Germinal center (tissue), 1 donor: ENCODE data around the gene DSN1.

Experiments
- DNase-seq: peaks from one replicate; pipeline ENCODE4 v3.0.0; 2012; ENCODE audit warnings: mixed read lengths, low spot score

DSN1 gene

DNA sequence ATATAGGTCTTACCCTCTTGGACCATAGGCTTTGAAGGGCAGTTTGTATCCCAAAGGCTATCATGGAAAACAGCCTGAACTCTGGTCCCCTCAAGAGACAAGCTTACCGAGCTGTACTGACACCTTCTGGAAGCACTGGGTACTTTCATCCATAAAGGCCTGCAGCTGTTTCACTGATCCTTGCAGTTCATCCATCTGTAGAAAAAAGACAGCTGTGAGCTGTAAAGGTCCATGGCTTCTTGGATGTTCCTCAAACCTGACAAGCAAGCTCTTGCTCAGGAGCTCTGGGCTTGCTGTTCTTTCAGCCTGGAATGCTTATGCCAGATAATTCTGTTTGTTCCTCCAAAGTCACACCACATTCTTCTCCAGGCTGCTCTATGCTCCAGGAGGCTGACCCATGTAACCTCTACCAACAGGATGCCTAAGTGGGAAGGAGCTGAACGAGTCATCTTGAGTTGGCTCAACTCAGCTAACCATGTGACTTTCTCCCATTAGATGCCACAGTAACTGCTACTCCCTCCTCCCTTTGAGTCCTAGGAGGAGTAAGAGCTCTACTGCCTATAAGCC lies 18.8 kb downstream of the DSN1 start:
- peak; percentile 64 for DNase-seq

DNA sequence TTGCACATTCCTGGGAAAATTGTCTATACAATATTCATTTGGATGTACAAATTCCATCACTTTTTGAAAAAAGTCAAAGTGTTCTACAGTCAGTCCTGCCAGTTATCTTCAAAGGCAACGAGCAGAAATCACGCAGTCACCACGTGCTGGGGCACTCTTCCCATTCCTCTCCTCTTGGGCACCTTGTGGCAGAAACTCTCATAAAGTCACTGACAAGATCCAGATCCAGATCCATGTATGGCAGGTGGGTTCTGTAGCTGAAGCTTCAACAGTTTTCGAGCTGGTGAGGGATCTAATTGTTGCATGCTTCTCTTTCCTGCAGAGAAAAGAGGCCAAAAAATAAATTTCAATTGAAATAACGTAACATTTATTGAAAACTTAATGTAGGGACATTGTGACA lies 21.0 kb downstream of the DSN1 start:
- DNase-seq: no peak

DNA sequence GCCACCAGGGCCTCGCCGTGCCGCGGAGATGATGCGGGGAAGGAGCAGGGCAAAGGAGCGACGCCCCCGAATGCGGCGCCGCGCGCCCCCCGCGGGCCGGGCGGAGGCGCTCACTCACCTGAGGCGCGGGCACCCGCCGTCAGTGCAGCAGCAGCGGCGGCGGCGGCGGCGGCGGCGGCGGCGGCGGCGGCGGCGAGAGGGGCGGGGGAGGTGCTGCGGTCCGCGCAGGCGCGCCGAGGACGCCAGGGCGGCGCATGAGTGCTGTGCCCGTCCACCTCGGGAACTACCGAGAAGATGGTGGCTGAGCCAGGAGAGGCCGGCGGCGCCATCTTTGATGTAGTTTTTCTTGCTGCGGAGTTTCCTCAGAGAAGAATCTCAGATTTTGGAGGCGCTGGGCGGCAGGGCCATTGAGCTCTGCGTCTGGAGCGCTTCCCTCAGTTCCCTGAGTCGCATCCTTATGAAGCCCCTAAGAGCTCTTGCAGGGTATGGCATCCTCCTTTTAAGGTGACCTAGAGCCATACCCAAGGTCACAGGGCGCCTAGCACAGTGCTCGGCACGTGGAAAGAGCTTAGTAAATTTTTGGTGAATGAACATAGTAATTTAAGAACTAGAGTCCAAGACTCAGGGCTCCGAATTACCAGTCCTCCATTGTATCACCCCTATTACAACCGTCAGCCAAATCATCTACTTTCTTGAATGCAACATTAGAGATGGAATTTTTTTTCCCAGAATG lies 27.5 kb downstream of the DSN1 start, which contains the start of gene NDRG3:
Gene NDRG3, minus strand, starts transcription at position 164 of the 733 bp plus-strand sequence. CDS start 24,355 bp downstream, outside the sequence.
- peak; percentile 97 for DNase-seq

DNA sequence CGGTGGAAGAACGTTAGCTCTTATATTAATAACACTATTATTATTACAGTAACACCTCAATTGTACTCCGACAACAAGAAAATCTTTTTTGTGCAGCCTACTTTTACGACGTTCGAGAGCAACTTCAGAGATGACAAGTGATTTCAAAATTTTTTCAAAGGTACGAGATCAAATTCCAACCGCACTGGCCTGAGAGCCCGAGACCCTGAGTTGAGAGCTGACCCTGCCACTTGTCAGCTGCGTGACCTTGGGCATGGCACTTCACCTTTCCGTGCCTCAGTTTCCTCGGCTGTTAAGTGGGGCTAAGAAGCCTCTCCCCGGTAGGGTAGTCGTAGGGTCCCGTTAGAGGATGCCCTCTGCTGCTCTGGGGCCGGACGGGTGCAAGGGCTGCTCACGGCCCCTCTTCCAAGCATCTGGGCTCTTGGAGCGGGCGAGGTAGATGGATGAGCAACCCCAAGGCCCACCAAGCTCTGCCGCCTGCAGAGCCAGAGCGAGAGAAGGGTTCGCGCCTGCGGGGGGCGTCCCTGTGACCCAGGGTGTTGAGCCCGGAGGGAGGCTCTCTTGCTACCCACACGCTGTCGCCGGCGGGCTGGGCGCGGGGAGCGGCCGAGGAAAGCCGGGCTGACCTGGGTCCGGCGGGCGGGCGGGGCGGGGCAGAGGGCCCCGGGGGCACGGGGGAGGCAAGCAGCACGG lies 28.2 kb downstream of the DSN1 start:
- no peak for DNase-seq

DNA sequence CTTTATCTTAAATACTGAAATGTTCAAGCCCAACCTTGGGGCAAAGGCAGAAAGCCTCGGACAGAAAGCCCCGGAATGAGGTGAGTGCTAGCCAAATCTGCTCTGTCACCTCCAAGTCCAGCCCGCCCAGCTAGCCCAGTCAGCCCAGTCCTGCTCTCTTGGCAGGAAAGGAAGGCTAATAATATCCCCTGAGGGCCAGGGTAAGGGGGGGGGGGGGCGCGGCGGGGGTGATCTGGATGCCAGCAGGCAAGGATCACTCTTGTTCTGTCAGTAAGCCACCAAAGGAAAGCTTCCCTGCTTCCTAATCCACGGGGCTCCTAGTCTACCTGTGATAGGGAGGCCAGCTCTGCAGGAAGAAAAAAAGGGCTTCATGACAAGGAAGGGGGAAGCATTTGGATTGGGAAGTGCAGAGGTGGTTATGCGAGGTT lies 28.8 kb downstream of the DSN1 start:
- no peak for DNase-seq

DNA sequence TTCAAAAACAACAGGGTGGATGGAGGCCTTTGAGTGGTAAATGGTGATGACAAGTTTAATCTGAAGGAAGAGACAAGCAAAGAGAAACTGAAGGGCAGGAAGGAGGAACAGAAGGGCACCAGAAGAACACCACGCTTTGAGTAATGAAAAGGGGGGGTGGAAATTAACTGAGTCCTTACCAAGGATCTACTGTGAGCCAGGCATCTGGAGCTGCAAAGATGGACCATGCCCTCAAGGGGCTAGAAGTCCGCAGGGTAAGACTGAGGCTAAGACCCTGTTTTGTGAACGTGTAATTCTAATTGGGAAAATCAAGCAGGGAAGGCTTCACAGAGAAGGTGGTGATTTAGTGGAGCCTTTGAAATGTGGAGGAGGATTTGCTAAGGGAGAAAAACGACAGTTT lies 29.3 kb downstream of the DSN1 start:
- DNase-seq: no peak

DNA sequence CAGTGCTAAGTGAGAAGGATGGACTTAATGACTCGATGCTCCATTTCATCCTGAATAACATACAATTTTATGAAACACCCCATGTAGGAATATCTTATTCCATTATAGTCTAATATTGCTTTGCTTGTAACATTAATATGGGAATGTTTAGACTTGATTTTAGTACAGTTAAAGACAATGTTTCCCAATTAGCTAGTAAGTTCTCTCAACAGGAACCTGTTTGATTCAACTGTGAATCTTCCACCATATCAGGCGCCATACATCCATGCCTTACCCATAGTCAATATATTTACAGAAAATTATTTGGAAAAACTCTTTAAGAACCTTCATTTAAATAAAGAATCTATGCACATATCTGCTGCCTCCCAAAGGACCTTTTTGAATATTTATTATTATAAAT lies 31.0 kb downstream of the DSN1 start:
- no peak for DNase-seq

DNA sequence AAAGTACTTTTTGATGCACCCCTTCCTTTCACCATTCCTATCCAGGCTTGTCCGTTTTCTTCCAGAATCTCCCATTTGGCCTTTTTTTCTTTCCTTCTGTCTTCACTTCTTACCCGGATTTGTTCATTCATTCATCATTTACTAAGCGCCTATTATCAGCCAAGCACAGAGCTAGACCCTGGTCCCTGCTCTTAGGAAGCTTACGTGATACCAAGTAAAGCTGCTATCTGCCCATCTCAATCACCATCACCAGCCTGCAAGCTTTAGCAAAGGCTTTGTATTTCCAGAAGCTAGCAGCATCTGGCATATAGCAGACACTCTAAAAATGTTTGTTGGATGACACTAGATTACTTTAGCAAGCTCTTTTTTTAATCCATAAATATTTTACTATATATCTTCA lies 32.5 kb downstream of the DSN1 start:
- DNase-seq: no peak

DNA sequence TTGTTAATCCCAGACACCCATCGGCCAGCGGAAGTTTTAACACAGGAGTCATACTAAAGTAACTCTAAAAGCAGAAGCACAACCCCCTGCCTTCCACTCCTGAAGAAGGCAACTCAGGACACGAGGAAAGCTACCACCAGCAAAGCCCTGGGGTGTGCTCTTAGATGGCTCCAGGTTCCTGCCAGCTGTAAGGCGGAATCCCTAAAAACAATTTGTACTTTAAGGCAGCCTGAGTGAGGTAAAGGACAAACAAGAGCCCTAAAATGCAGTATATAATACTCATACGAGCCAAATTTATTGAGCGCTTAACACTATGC lies 36.4 kb downstream of the DSN1 start:
- no peak for DNase-seq

DNA sequence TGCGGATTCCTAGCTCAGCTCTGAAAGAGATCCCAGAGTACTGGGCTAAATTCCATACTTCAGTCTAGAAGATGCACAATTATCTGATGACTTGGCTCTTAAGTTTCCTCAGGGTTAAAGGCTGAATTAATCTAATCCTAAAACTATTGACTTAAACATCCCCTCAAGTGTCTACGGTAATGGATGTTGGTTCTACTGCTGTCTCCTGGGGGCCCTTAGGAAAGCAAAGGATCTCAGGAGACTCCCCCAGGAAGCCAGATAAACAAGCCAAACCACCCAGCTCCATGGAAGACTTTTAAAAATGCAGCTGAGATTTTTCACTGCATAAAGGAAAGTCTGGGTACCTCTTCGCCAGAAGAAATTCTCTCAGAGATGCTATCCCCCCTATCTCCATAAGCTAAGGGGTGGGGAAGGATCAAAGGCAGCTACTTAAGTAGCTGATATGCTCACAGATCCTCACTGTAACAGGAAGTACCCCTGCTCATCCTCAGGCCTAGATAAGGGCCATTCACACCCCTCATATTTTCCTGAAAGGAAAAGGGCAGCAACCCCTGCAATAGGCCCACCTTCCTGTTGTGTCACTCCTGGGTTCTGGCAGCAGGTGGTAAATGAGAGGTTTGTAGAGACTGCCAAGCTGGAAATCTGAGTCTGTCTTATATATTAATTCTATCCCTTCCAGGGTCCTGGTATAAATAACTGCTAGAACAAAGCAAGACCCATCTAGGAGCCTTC lies 36.9 kb downstream of the DSN1 start:
- no peak for DNase-seq

DNA sequence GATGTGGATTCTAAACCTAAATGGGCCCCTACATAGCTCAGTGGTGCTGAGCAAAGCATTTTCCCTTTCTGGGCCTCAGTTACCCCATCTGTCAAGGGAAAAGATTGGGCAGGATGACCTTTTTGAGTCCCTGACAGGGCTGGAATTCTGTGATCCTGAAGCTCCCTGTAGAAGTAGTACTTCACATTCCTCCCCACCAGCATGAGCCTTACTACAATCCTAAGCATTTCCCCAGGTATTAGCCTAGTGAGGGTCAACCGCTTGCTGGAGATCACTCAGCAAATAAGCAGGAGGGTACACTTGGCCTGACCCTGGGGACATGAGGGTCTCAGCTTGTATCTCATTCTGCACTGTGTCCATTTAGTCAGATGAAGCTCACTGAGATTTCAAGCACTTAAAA lies 41.1 kb downstream of the DSN1 start:
- DNase-seq: no peak

DNA sequence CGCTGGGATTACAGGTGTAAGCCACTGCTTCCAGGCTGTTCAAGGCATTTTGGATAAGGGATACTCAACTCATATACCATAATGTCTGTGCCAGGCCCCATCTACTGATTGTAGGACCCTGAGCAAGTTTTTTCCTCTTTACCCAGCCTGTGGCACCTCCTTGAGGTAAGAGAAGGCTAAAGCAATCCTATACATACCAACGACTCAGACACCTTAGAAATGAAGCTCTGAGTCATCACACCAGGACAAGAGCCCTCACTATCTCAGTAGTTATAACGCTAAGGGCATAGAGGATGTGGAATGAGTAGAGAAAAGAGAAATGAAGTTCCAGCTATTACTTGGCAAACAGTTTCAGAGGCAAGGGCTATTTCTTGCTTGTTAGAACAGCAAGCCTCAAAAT lies 44.6 kb downstream of the DSN1 start:
- DNase-seq: no peak

DNA sequence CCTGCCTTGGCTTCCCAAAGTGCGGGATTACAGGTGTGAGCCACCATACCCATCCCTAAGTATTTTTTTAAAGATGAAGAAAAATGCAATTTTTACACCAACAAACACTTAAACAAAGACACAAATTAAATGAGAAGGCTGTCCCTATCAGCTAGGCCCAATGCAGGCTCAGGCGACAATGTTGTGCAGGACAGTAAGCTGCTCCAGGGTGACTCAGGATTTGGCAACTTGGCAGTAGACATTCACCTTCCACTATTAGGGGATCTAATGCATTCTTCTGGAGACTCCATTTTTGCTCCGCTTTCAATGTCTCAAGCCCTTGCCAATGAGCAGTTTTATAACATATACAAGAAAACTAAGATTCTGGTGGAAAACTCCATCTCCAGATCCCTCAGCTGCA lies 47.4 kb downstream of the DSN1 start:
- DNase-seq: no peak

DNA sequence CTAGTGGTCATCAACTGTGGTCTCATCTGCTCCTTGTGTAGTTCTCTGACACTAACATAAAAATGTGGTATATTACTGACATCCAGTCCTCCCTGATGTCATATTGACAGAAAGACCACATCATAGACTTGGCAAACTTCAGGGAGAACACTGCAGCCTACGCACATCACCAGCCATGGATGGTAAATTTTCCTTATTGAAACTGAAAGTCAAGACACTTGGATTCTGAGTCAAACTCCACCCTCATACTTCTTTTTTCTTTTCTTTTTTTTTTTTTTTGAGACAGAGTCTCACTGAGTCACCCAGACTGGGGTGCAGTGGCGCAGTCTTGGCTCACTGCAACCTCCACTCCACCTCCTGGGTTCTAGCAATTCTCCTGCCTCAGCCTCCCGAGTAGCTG lies 53.1 kb downstream of the DSN1 start:
- DNase-seq: no peak

DNA sequence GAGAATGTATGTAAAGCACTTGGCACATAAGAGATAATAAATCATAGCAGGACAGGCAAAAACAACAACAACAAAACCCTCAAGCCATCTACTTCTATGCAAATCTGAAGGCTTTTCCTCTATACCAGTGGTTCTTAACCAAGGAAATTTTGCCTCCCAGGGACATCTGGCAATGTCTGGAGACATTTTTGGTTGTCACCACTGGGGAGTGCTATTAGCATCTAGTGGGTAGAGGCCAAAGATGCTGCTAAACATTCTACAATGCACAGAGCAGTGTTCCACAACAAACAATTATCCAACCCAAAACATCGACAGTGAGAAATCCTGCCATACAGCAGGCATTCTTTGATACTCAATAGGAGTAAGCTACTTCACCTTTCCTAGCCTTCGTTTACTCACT lies 55.9 kb downstream of the DSN1 start:
- no peak for DNase-seq

DNA sequence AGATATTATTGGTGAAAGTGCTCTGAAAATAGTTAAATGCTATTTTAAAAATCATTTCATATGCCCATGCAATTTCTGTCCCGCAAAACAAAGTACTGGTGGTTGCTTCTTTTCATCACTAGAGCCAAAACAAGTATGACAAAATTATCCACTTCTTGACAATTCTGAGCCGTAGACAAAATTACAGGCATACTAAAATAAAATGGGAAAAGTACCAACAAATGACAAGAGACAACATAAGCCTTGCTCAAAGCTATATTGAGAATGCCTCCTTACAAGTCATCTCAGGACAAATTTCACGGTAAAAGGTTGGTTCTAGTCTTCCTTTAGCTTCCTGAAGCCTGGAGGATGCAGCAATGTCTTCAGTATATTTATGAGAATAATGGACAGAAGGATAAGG lies 56.5 kb downstream of the DSN1 start:
- DNase-seq: no peak

DNA sequence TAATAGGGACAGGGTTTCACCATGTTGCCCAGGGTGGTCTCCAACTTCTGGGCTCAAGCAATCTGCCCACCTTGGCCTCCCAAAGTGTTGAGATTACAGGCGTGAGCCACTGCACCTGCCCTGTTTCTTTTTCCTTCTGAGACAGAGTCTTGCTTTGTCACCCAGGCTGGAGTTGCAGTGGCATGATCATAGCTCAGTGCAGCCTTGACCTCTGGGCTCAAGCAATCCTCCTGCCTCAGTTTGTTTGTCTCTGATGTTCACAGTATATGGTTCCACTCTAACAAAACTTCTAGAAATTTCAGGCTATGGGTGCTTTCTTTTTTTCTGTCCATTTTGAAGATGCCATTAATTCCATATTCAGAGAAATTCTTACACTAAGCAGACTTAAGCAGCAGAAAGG lies 60.8 kb downstream of the DSN1 start:
- DNase-seq: no peak

DNA sequence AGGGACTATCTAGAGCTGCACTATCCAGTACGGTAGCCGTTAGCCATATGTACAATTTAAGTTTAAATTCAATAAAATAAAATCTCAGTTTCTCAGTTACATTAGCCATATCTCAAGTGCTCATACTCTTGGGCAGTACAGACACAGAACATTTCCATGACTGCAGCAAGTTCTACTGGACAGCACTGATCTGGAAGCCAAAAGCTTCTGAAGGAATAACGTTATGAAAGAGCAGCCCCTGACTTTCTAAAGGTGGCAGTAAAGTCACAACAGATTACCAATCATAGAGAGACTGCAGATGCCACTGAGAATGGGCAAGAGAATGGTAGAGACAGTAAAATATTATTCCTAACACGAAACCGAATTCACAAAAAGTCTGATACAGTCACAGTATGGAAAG lies 64.4 kb downstream of the DSN1 start:
- DNase-seq: no peak

DNA sequence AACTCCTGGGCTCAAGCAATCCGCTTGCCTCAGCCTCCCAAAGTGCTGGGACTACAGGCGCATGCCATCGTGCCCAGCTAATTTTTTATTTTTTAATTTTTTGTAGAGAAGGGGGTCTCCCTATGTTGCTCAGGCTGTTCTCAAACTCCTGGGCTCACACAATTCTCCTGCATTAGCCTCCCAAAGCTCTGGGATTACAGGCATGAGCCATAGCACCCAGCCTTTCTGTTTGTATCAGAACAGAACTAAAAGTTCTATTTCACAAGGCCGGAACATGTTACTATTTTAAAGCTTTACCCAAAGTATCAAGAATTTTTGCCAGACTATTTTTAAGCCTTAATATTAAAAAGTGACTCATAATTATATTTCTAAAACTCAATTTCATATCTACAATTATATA lies 70.0 kb downstream of the DSN1 start:
- DNase-seq: no peak
